Common myeloid progenitor, CD34-positive (primary cell): ENCODE results near the gene GRIK4.

Experiments used
- CTCF ChIA-PET: fragments of 350-600 bp; sonication (Branson Sonifier 250); formaldehyde crosslinking; loops from one replicate; lab custom pipeline; 2021; ENCODE audit warnings: antibody characterized with exemption; lab: Charles Lee
- POLR2A ChIA-PET: fragments of 350-600 bp; sonication (Branson Sonifier 250); formaldehyde crosslinking; loops from one replicate; lab custom pipeline; 2021; ENCODE audit warnings: antibody characterized with exemption; lab: Charles Lee
- DNase-seq, 3 donors: peaks; one replicate each; pipeline versions ENCODE4 v3.0.0 to v3.0.0-alpha.2; 2013
- H3K27ac ChIP-seq, 2 experiments: 1 replicate in 1 of 2; 2 replicates in 1 of 2; pipeline ENCODE4 v1.7.0; 2013; ENCODE audit warnings: inconsistent platforms in 2 of 2, low read length in 2 of 2, mild to moderate bottlenecking in 2 of 2, low read depth in 1 of 2, moderate library complexity in 1 of 2; ENCODE audit not compliant: severe bottlenecking in 2 of 2, insufficient read depth in 1 of 2, poor library complexity in 1 of 2
- H3K27me3 ChIP-seq, 5 experiments: replicated peaks in 2 of 5; 1 replicate in 3 of 5; 2 replicates in 2 of 5; pipeline versions ENCODE4 v1.6.1 to v1.7.0; 2013; ENCODE audit warnings: low read length in 4 of 5, mild to moderate bottlenecking in 2 of 5, moderate library complexity in 2 of 5, inconsistent platforms in 1 of 5; ENCODE audit not compliant: insufficient read depth in 5 of 5, control insufficient read depth in 4 of 5
- H3K36me3 ChIP-seq, 4 experiments: 1 replicate in 2 of 4; 2 replicates in 2 of 4; pipeline versions ENCODE4 v1.6.1 to v1.7.0; 2013; ENCODE audit warnings: low read length in 3 of 4, control low read depth in 1 of 4, mild to moderate bottlenecking in 1 of 4; ENCODE audit not compliant: control insufficient read depth in 4 of 4, insufficient read depth in 4 of 4
- H3K4me1 ChIP-seq, 4 experiments: 1 replicate in 3 of 4; 2 replicates in 1 of 4; pipeline versions ENCODE4 v1.6.1 to v1.7.1; 2013; ENCODE audit warnings: low read length in 3 of 4, mild to moderate bottlenecking in 3 of 4, control low read depth in 1 of 4, inconsistent platforms in 1 of 4, moderate library complexity in 1 of 4; ENCODE audit not compliant: control insufficient read depth in 4 of 4, insufficient read depth in 4 of 4; ENCODE audit errors: control extremely low read depth in 1 of 4
- H3K4me3 ChIP-seq, 7 experiments: 1 replicate in 4 of 7; 2 replicates in 3 of 7; pipeline versions ENCODE4 v1.5.1 to v1.7.0; 2013; ENCODE audit warnings: mild to moderate bottlenecking in 7 of 7, low read length in 6 of 7, moderate library complexity in 6 of 7, inconsistent platforms in 2 of 7, low read depth in 2 of 7, control low read depth in 1 of 7; ENCODE audit not compliant: insufficient read depth in 4 of 7, control insufficient read depth in 1 of 7; ENCODE audit errors: extremely low read depth in 1 of 7
- H3K9me3 ChIP-seq, 5 experiments: 1 replicate in 4 of 5; 2 replicates in 1 of 5; pipeline versions ENCODE4 v1.6.1 to v1.7.1; 2013; ENCODE audit warnings: low read length in 4 of 5, mild to moderate bottlenecking in 2 of 5, inconsistent platforms in 1 of 5, low read depth in 1 of 5, moderate library complexity in 1 of 5; ENCODE audit not compliant: control insufficient read depth in 4 of 5, insufficient read depth in 2 of 5; ENCODE audit errors: control extremely low read depth in 1 of 5
- WGBS: methylation state at CpG from one replicate; pipeline ENCODE4 v1.1.5; 2013; ENCODE audit not compliant: insufficient coverage; 5-methylcytosine and 5-hydroxymethylcytosine counted together

Gene GRIK4

GRCh38 chr11:120482149-120482548 lies 29.4 kb upstream of the GRIK4 start:
- Histone ChIP-seq H3K36me3 (peaks cover 0 to 15% (median 4%) of the 10 kb centered on the region in 4 experiments), H3K27me3 (peaks cover 0 to 5% (median 0%) of the 10 kb centered on the region in 5 experiments), H3K4me3 (no peak overlapping the region), H3K27ac (no peak overlapping the region), H3K4me1 (no peaks in the 10 kb centered on the region), H3K9me3 (no peaks in the 10 kb centered on the region)
- ChIA-PET CTCF (no interaction called here), POLR2A (no interaction called here)
- 98% methylated on average over 5 of the region's 6 CpGs for WGBS
- peak in 1 of 3 donors; percentile 4 for DNase-seq

GRCh38 chr11:120484722-120485121 lies 26.8 kb upstream of the GRIK4 start:
- ChIA-PET POLR2A (no interaction called here), CTCF (no interaction called here)
- no peaks in the 10 kb centered on the region for H3K9me3 ChIP-seq
- peaks cover 0 to 5% (median 0%) of the 10 kb centered on the region in 5 experiments for H3K27me3 ChIP-seq
- peaks cover 0 to 3% (median 0%) of the 10 kb centered on the region in 4 experiments for H3K4me1 ChIP-seq
- WGBS: no CpG with 5 or more reads among the region's 3 CpGs
- H3K36me3 ChIP-seq: peaks cover 0 to 15% (median 1%) of the 10 kb centered on the region in 4 experiments
- no peak overlapping the region for H3K27ac ChIP-seq
- no peak for DNase-seq
- H3K4me3 ChIP-seq: no peak overlapping the region

GRCh38 chr11:120486138-120486537 lies 25.4 kb upstream of the GRIK4 start:
- 98% methylated on average over 5 of the region's 5 CpGs for WGBS
- CTCF ChIA-PET: no interaction called here

GRCh38 chr11:120489799-120490198 lies 21.7 kb upstream of the GRIK4 start:
- CTCF ChIA-PET: interaction anchor here (0.9 to 2.0 kb wide), 3 partner anchors 11 to 198 kb away, joined by 3 to 6 read pairs (median 3); no protein-coding TSS in a partner anchor

More at GRCh38 chr11:120486138-120486537, 25.4 kb upstream of the GRIK4 start:
- peaks cover 0 to 5% (median 0%) of the 10 kb centered on the region in 5 experiments for H3K27me3 ChIP-seq
- POLR2A ChIA-PET: no interaction called here
- peaks cover 0 to 12% (median 1%) of the 10 kb centered on the region in 4 experiments for H3K36me3 ChIP-seq
- no peaks in the 10 kb centered on the region for H3K9me3 ChIP-seq
- no peak overlapping the region for H3K4me3 ChIP-seq
- no peak for DNase-seq
- H3K4me1 ChIP-seq: peaks cover 0 to 3% (median 0%) of the 10 kb centered on the region in 4 experiments
- H3K27ac ChIP-seq: no peak overlapping the region

GRCh38 chr11:120492486-120492885 lies 19.1 kb upstream of the GRIK4 start:
- H3K27me3 ChIP-seq: peaks cover 0 to 6% (median under 1%) of the 10 kb centered on the region in 5 experiments
- H3K27ac ChIP-seq: no peak overlapping the region
- peaks cover 0 to 3% (median 0%) of the 10 kb centered on the region in 4 experiments for H3K4me1 ChIP-seq
- H3K9me3 ChIP-seq: no peaks in the 10 kb centered on the region
- ChIA-PET POLR2A (no interaction called here), CTCF (interaction anchor here (1.0 kb wide), 1 partner anchor 18 kb away, joined by 3 read pairs; no protein-coding TSS in a partner anchor)
- no peak overlapping the region for H3K4me3 ChIP-seq
- H3K36me3 ChIP-seq: no peaks in the 10 kb centered on the region
- DNase-seq: no peak
- WGBS: no CpG with 5 or more reads among the region's 3 CpGs

More at GRCh38 chr11:120489799-120490198, 21.7 kb upstream of the GRIK4 start:
- H3K27ac ChIP-seq: no peak overlapping the region
- no peak overlapping the region for H3K4me3 ChIP-seq
- POLR2A ChIA-PET: no interaction called here
- H3K9me3 ChIP-seq: no peaks in the 10 kb centered on the region
- H3K4me1 ChIP-seq: peaks cover 0 to 3% (median 0%) of the 10 kb centered on the region in 4 experiments
- no peak for DNase-seq
- no CpG with 5 or more reads among the region's 1 CpG for WGBS
- H3K36me3 ChIP-seq: peaks cover 0 to 3% (median 1%) of the 10 kb centered on the region in 4 experiments
- peaks cover 0 to 11% (median 0%) of the 10 kb centered on the region in 5 experiments for H3K27me3 ChIP-seq

GRCh38 chr11:120494595-120494994 lies 17.0 kb upstream of the GRIK4 start:
- Histone ChIP-seq H3K4me3 (no peak overlapping the region), H3K27ac (no peak overlapping the region), H3K4me1 (no peaks in the 10 kb centered on the region), H3K9me3 (no peaks in the 10 kb centered on the region), H3K36me3 (no peaks in the 10 kb centered on the region), H3K27me3 (peaks cover 5 to 14% (median 11%) of the 10 kb centered on the region in 5 experiments)
- ChIA-PET CTCF (interaction anchor here (0.7 to 1.3 kb wide), 3 partner anchors 17 to 100 kb away, joined by 3 read pairs; partner anchors contain the start of gene GRIK4), POLR2A (no interaction called here)
- DNase-seq: no peak
- WGBS: 33% methylated on average over 1 of the region's 2 CpGs

GRCh38 chr11:120499088-120499487 lies 12.5 kb upstream of the GRIK4 start:
- 98% methylated on average over 7 of the region's 8 CpGs for WGBS
- H3K27me3 ChIP-seq: peaks cover 11 to 48% (median 15%) of the 10 kb centered on the region in 5 experiments
- H3K9me3 ChIP-seq: no peaks in the 10 kb centered on the region
- no peak for DNase-seq
- no peak overlapping the region for H3K4me3 ChIP-seq
- CTCF ChIA-PET: interaction anchor here (3.8 kb wide), 1 partner anchor 12 kb away, joined by 16 read pairs; the partner anchor contains the start of gene GRIK4
- H3K36me3 ChIP-seq: no peaks in the 10 kb centered on the region
- no peak overlapping the region for H3K27ac ChIP-seq
- no peaks in the 10 kb centered on the region for H3K4me1 ChIP-seq
- POLR2A ChIA-PET: no interaction called here
